Sciatic nerve (tissue), 2 donors: ENCODE data around the gene IKZF3. TPM values are rescaled to one million over a fixed set of nuclear protein-coding genes. Genes with fewer than 3 reads are reported as not detected.
"Not testable (repeated sequence)": the region's sequence is repeated elsewhere in the genome, so short reads cannot be mapped to it uniquely, and the experiment has no call there.

ENCODE experiments used
- ATAC-seq: fragments of 200-7000 bp; cut with Tn5 transposase; one replicate; pipeline ENCODE4 v1.9.1; 2020; ENCODE audit warnings: mild to moderate bottlenecking, moderate library complexity
- DNase-seq: peaks from one replicate; pipeline ENCODE4 v3.0.0-alpha.2; 2020; ENCODE audit warnings: low spot score
- intact Hi-C: fragments of 100-400 bp; cut with DNase I; formaldehyde crosslinking; loops from one replicate; pipeline ENCODE4 v1.14.2; 2022
- total RNA-seq: library from RNA; stranded (reverse); fragmentation: NEBNext Ultra II Directional; extraction: Animal tissue kit (Norgen Biotek cat#: 25700); gene quantifications from one replicate; pipeline ENCODE4 v1.2.1, GENCODE V29; 2021
- donor health status: DM: no; HTN: no; CAD: no.
- donor health status: DM: no; HTN: no; CAD: no.

The IKZF3 gene
- total RNA-seq, 1 donor from 2014 or later: 2.6 TPM

- intact Hi-C loops: no loop called here
- DNase-seq: no peak
- ATAC-seq: no peak
Observed at GRCh38 chr17:39866013-39866730, 2.1 kb upstream of the IKZF3 start.

- no peak for ATAC-seq
- DNase-seq: no peak
- intact Hi-C loops: no loop called here
Observed at GRCh38 chr17:39863244-39863917, 731 bp downstream of the IKZF3 start.

DNA sequence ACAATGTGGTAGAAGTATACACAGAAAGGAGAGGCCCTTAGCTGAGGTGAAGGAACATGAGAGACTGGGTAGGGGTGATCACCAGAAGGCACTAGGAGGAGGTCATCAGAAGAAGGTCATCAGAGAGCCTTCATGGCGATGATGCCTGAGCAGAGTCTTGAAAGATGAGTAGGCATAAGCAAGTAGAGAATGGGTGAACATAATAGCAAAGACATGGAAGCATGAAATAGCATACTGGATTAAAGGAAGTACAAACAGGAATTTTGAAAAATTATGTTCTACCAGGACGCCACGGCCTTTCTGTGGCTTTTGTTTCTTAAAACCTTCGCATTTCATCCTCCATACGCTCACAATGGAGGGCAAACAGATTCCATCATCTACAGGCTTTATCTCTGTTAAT lies 2.9 kb downstream of the IKZF3 start:
- intact Hi-C loops: no loop called here
- no peak for ATAC-seq
- no peak for DNase-seq

- DNase-seq, ATAC-seq, intact Hi-C loops: not testable (repeated sequence)
Observed at GRCh38 chr17:39855911-39856649, 8.0 kb downstream of the IKZF3 start.

GRCh38 chr17:39854909-39855308 lies 9.2 kb downstream of the IKZF3 start:
- intact Hi-C loops: no loop called here
- no peak for DNase-seq
- no peak for ATAC-seq

- intact Hi-C loops: no loop called here
- ATAC-seq: no peak
- no peak for DNase-seq
Observed at GRCh38 chr17:39852239-39852638, 11.9 kb downstream of the IKZF3 start.

DNA sequence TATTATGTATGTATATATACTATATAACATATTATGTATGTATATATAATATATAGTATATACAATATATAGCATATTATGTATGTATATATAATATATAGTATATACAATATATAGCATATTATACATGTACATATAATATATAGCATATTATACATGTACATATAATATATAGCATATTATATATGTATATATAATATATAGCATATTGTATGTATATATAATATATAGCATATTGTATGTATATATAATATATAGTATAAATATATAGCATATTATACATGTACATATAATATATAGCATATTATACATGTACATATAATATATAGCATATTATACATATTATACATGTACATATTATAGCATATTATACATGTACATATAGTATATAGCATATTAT lies 13.9 kb downstream of the IKZF3 start:
- intact Hi-C loops, DNase-seq, ATAC-seq: not testable (repeated sequence)

- intact Hi-C loops: no loop called here
- ATAC-seq (no peak), DNase-seq (no peak)
Observed at GRCh38 chr17:39848600-39848999, 15.5 kb downstream of the IKZF3 start.

- DNase-seq (no peak), ATAC-seq (no peak)
- intact Hi-C loops: no loop called here
Observed at GRCh38 chr17:39846205-39846604, 17.9 kb downstream of the IKZF3 start.

GRCh38 chr17:39845052-39845846 lies 18.9 kb downstream of the IKZF3 start:
- intact Hi-C loops: no loop called here
- ATAC-seq: no peak
- DNase-seq: no peak

GRCh38 chr17:39841134-39841683 lies 22.9 kb downstream of the IKZF3 start:
- DNase-seq (no peak), ATAC-seq (no peak)
- intact Hi-C loops: no loop called here

- intact Hi-C loops: no loop called here
- DNase-seq: no peak
- no peak for ATAC-seq
Observed at GRCh38 chr17:39838784-39839183, 25.3 kb downstream of the IKZF3 start.

GRCh38 chr17:39838057-39838456 lies 26.1 kb downstream of the IKZF3 start:
- ATAC-seq: no peak
- DNase-seq: no peak
- intact Hi-C loops: no loop called here

- DNase-seq: no peak
- intact Hi-C loops: no loop called here
- ATAC-seq: no peak
Observed at GRCh38 chr17:39836117-39836516, 28.0 kb downstream of the IKZF3 start.

DNA sequence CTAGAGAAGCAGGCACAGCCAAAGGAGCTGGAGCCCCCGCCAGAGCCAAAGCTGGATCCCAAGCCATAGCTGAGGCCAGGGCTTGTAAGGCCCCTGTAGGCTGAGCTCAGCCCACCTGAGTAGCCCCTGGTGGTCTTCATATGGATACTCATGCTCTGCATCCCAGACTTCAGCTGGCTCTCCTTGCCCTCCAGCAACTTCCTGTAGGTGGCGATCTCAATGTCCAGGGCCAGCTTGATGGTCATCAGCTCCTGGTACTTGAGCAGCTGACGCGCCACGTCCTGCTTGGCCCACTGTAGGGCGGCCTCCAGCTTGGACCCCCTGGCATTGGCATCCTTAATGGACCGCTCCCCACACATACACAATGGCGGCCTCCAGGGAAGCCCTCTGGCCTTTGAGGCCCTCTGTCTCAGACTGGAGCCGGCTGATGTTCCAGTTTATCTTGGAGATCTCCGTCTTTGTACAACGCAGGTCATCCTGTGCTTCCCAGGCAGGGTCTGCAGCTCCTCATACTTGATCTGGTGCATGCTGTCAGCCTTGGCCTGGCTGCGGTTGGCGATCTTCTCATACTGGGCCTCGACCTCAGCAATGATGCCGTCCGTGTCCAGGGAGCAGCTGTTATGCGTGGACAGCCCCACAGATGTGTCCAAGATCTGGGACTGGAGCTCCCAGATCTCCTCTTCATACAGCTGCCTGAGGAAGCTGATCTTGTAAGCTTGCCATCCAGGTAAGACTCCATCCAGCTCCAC lies 28.9 kb downstream of the IKZF3 start:
- intact Hi-C loops: no loop called here
- ATAC-seq: no peak

DNA sequence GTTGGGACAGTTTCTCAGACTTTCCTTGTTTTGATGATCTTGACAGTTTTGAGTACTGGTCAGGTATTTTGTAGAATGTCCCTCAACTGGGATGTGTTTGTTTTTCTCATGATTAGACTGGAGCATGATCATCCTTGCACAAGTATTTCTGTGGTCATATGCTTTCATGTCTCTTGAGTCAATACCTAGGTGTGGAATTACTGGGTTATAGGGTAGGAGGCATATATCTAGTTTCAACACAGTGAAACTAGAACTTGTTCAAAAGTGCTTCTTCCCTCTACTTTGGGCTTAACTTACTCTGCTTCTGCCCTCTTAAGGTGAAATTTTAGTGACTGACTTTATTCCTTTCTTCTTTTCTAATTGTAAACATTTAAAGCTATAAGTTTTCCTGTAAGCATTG lies 30.1 kb downstream of the IKZF3 start:
- intact Hi-C loops: no loop called here
- DNase-seq (no peak), ATAC-seq (no peak)

More for the DNA sequence above, 28.9 kb downstream of the IKZF3 start:
- no peak for DNase-seq

DNA sequence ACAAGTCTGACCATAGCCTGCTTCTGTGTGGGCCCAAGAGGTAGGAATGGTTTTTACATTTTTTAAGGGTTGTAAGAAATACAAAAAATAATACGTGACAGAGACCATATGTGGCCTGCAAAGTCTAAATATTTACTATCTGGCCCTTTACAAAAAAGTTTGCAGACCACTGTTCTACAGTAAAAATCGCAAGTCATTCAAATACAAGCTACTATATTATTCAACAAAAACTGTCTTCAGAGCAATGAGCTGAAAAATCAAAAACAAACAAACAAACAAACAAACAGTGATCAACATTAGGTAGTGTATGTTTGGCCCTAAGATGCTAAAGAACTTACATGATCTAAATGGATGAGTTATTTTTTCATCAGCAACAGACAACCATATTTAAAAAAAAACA lies 32.5 kb downstream of the IKZF3 start:
- intact Hi-C loops: no loop called here
- no peak for DNase-seq
- ATAC-seq: no peak

GRCh38 chr17:39828443-39828842 lies 35.7 kb downstream of the IKZF3 start:
- no peak for DNase-seq
- intact Hi-C loops: no loop called here
- no peak for ATAC-seq
